OCI-LY3 (cell line): ENCODE data around the gene IL1B.

ENCODE experiments used
- H2AFZ ChIP-seq: fragments of 200-600, 300-600 bp; shearing (Covaris generic); 2 replicates; pipeline ENCODE4 v1.6.0; 2014; ENCODE audit warnings: antibody characterized with exemption, low read depth, low read length
- H3K27ac ChIP-seq: fragments of 200-600, 300-600 bp; sonication (generic); 2 replicates; pipeline ENCODE4 v1.5.1; 2014; ENCODE audit warnings: mild to moderate bottlenecking, low read length, moderate library complexity, mixed read lengths
- H3K27me3 ChIP-seq: fragments of 200-600, 300-600 bp; sonication (generic); 2 replicates; pipeline ENCODE4 v1.6.1; 2014; ENCODE audit warnings: low read depth, low read length, mixed read lengths
- H3K36me3 ChIP-seq: fragments of 200-600, 300-600 bp; sonication (generic); replicated peaks from 2 replicates; pipeline ENCODE3; 2014; ENCODE audit warnings: low read depth, low read length, mixed read lengths
- H3K4me1 ChIP-seq: fragments of 300-600, 200-600 bp; sonication (generic); 2 replicates; pipeline ENCODE4 v1.6.1; 2014; ENCODE audit warnings: low read length, mixed read lengths
- H3K4me2 ChIP-seq: fragments of 200-600, 300-600 bp; sonication (generic); 2 replicates; pipeline ENCODE4 v1.6.1; 2014; ENCODE audit warnings: low read length, mixed read lengths
- H3K4me3 ChIP-seq: fragments of 300-600, 200-600 bp; sonication (generic); 2 replicates; pipeline ENCODE4 v1.5.1; 2014; ENCODE audit warnings: antibody characterized with exemption, mild to moderate bottlenecking, low read length, moderate library complexity
- H3K79me2 ChIP-seq: fragments of 300-600, 200-600 bp; shearing (Covaris generic); 2 replicates; pipeline ENCODE4 v1.6.1; 2014; ENCODE audit warnings: mild to moderate bottlenecking, low read length, mixed read lengths
- H3K9ac ChIP-seq: fragments of 300-600, 200-600 bp; shearing (Covaris generic); 2 replicates; pipeline ENCODE4 v1.6.0; 2014; ENCODE audit warnings: mild to moderate bottlenecking, low read length, moderate library complexity
- H3K9me3 ChIP-seq: fragments of 200-600, 300-600 bp; shearing (Covaris generic); 2 replicates; pipeline ENCODE4 v1.6.1; 2014; ENCODE audit warnings: low read length, mixed read lengths; ENCODE audit not compliant: insufficient read depth
- H4K20me1 ChIP-seq: fragments of 200-600, 300-600 bp; sonication (generic); 2 replicates; pipeline ENCODE4 v1.6.1; 2016; ENCODE audit warnings: low read length, mixed read lengths; ENCODE audit not compliant: insufficient read depth
- EZH2phosphoT487 ChIP-seq: fragments of 200-600 bp; shearing (Covaris generic); IDR thresholded peaks from 2 replicates; pipeline ENCODE4 v1.6.1; 2018; ENCODE audit warnings: antibody characterized with exemption, mixed run types, low read depth
- TF ChIP-seq, protein P1 (sequence below): fragments of 200-600, 300-600 bp; sonication (generic); IDR thresholded peaks from 2 replicates; pipeline ENCODE4 v1.5.1; 2014; ENCODE audit warnings: antibody characterized with exemption, low read length, low read depth

Gene IL1B

DNA sequence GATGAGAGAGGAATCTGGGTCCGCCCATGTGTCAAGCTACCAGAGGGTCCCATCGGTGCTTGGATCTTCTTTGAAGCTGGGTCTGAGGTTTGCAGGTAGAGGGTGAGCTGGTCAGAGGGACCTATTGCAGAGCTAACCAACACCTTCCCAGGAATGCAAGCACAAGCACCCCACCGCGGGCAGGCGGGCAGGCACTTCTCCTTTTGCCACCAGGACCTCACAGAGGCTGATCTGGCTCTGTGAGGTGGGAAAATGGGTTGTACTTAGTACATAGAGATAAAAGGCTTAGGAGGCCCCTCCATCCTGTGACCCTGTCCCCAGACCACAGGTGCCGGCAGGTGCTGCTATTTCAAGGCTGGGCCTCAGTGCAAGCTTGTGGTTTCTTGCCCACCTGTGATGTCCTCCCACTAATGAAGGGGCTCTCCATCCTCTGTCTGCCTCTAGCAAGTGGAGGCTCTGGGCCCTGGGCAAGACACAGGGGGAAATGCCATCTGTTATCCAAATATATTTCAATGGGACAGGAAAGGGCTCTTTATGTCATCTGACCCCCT, 43.0 kb upstream of the IL1B start:
- Histone ChIP-seq H3K4me1 (peaks cover 28% of the 10 kb centered on the region), H3K4me2 (no peak overlapping the region), H3K27me3 (no peaks in the 10 kb centered on the region), H3K9me3 (no peaks in the 10 kb centered on the region), H3K36me3 (no peaks in the 10 kb centered on the region), H3K4me3 (no peak overlapping the region), H3K79me2 (no peaks in the 10 kb centered on the region), H3K9ac (no peak overlapping the region), H4K20me1 (no peaks in the 10 kb centered on the region), H3K27ac (no peak overlapping the region), H2AFZ (no peak overlapping the region)
- TF ChIP-seq, protein P1, sequence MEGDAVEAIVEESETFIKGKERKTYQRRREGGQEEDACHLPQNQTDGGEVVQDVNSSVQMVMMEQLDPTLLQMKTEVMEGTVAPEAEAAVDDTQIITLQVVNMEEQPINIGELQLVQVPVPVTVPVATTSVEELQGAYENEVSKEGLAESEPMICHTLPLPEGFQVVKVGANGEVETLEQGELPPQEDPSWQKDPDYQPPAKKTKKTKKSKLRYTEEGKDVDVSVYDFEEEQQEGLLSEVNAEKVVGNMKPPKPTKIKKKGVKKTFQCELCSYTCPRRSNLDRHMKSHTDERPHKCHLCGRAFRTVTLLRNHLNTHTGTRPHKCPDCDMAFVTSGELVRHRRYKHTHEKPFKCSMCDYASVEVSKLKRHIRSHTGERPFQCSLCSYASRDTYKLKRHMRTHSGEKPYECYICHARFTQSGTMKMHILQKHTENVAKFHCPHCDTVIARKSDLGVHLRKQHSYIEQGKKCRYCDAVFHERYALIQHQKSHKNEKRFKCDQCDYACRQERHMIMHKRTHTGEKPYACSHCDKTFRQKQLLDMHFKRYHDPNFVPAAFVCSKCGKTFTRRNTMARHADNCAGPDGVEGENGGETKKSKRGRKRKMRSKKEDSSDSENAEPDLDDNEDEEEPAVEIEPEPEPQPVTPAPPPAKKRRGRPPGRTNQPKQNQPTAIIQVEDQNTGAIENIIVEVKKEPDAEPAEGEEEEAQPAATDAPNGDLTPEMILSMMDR: no peak

DNA sequence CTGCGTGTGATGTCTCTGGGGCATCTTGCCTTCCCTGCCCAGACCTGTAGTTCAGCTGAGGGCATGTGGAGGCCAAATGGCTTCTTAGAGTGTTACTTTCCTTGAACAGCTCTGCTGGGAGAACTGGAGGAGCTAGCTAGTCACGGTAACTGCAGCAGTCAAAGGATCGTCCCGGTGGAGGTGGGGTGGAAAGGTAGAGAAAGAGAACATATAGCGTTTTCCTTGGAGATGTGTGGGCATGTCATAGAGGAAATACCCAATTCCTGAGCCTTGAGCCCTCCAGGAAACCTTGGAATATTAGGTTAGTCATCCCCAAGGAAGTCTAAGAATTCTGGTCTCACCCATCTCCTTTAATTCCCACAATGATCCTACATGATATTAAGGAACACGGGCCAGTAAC, 40.8 kb upstream of the IL1B start:
- H3K9ac ChIP-seq: no peak overlapping the region
- no peaks in the 10 kb centered on the region for H3K9me3 ChIP-seq
- H3K4me1 ChIP-seq: peaks cover 26% of the 10 kb centered on the region
- no peaks in the 10 kb centered on the region for H3K27me3 ChIP-seq
- TF ChIP-seq, protein P1: no peak
- TF ChIP-seq EZH2phosphoT487: no peak
- no peaks in the 10 kb centered on the region for H3K36me3 ChIP-seq
- no peak overlapping the region for H3K27ac ChIP-seq
- no peaks in the 10 kb centered on the region for H4K20me1 ChIP-seq
- H2AFZ ChIP-seq: no peak overlapping the region
- no peak overlapping the region for H3K4me2 ChIP-seq
- no peaks in the 10 kb centered on the region for H3K79me2 ChIP-seq
- no peak overlapping the region for H3K4me3 ChIP-seq

DNA sequence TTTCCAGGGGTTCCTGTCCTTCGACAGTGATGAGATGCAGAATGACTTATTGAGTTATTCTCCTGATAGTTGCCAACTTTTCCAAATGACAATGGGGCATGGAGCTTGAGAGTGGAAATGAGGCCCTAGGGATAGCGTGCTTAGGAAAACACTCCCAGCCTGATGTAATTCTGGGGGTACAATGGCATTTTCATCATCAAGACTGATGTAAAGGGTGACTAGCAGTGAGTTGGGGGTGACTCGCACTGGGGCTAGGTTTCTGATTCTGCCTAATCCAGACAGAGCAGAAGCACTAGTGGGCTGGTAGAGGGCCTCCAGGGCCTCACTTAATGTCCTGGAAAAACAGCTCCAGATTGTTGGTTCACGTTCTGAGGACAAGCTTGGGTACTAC, 40.4 kb upstream of the IL1B start:
- no peaks in the 10 kb centered on the region for H3K9me3 ChIP-seq
- H3K4me3 ChIP-seq: no peak overlapping the region
- H3K9ac ChIP-seq: no peak overlapping the region
- H3K4me1 ChIP-seq: peaks cover 23% of the 10 kb centered on the region
- H3K36me3 ChIP-seq: no peaks in the 10 kb centered on the region
- H2AFZ ChIP-seq: no peak overlapping the region
- TF ChIP-seq, protein P1: no peak
- no peak for TF ChIP-seq EZH2phosphoT487
- no peaks in the 10 kb centered on the region for H3K27me3 ChIP-seq
- no peaks in the 10 kb centered on the region for H4K20me1 ChIP-seq
- H3K4me2 ChIP-seq: no peak overlapping the region
- no peak overlapping the region for H3K27ac ChIP-seq
- no peaks in the 10 kb centered on the region for H3K79me2 ChIP-seq

DNA sequence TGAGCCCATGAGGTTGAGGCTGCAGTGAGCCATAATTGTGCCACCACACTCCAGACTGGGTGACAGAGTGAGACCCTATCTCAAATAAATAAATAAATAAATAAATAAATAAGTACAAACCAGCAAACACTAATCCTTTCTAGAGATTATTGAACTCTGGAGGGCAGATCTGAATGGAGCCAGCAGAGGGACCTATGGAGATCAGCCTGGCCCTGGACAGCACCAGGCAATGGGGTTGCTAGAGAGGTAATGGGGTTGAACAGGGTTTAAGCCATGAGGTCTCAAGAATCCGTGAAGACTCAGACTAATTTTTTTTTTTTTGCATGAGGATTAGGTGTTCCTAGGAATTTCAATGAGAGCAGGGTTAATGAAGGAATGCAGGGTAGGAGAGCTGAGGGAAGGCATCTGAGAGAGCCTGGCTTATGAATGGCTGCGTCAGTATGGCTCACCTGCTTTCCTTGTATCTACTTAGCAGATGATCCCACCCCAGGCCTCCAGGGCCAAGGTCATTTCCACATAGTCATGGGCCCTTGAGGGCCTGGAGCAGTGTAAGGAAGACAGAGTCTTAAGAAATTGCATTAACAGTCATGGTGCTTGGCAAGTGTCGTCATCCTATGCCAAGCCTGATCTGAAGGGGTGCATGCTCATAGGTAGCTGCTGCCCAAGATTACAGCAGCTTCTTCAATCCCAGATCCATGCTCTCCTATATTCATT, 39.8 kb upstream of the IL1B start:
- H3K4me2 ChIP-seq: no peak overlapping the region
- no peak overlapping the region for H3K4me3 ChIP-seq
- no peaks in the 10 kb centered on the region for H4K20me1 ChIP-seq
- H3K27me3 ChIP-seq: no peaks in the 10 kb centered on the region
- no peak overlapping the region for H3K9ac ChIP-seq
- H3K79me2 ChIP-seq: no peaks in the 10 kb centered on the region
- H2AFZ ChIP-seq: no peak overlapping the region
- H3K4me1 ChIP-seq: peaks cover 18% of the 10 kb centered on the region
- no peaks in the 10 kb centered on the region for H3K36me3 ChIP-seq
- H3K27ac ChIP-seq: no peak overlapping the region
- H3K9me3 ChIP-seq: no peaks in the 10 kb centered on the region
- TF ChIP-seq, protein P1: no peak
- TF ChIP-seq EZH2phosphoT487: no peak
